Stimulated activated CD4-positive, alpha-beta T cell treated with anti-CD3 and anti-CD28 coated beads, Interleukin-15, amount 100 ng/mL, for 1 hour (primary cell): ENCODE data around the gene TTC21A.
"Not testable (repeated sequence)": the region's sequence is repeated elsewhere in the genome, so short reads cannot be mapped to it uniquely, and the experiment has no call there.

Experiments
- DNase-seq, 2 donors: peaks; one replicate each; pipeline ENCODE4 v3.0.0-alpha.2; 2020; ENCODE audit warnings: low read depth in 1 of 2, low spot score in 1 of 2

Gene TTC21A

GRCh38 chr3:39150148-39150802 lies 42.8 kb downstream of the TTC21A start:
- no peak for DNase-seq

GRCh38 chr3:39150803-39151631 lies 43.5 kb downstream of the TTC21A start:
- peak in 1 of 2 donors; percentile 61 for DNase-seq

- DNase-seq: no peak
These were observed 46.4 kb downstream of the TTC21A start for GRCh38 chr3:39153977-39154279.

GRCh38 chr3:39154280-39155021 lies 47.0 kb downstream of the TTC21A start:
- DNase-seq: no peak

GRCh38 chr3:39156421-39156820 lies 48.9 kb downstream of the TTC21A start:
- DNase-seq: no peak

- DNase-seq: no peak
These were observed 49.9 kb downstream of the TTC21A start for GRCh38 chr3:39157359-39157758.

- DNase-seq: no peak
These were observed 50.8 kb downstream of the TTC21A start for GRCh38 chr3:39158148-39158715.

GRCh38 chr3:39164414-39164813 lies 56.9 kb downstream of the TTC21A start:
- no peak for DNase-seq

GRCh38 chr3:39165518-39165917 lies 58.0 kb downstream of the TTC21A start:
- DNase-seq: no peak

GRCh38 chr3:39166134-39166710 lies 58.7 kb downstream of the TTC21A start:
- DNase-seq: no peak

- no peak for DNase-seq
These were observed 59.6 kb downstream of the TTC21A start for GRCh38 chr3:39166932-39167532.

GRCh38 chr3:39168156-39168780 lies 60.8 kb downstream of the TTC21A start:
- DNase-seq: no peak

- no peak for DNase-seq
These were observed 62.2 kb downstream of the TTC21A start for GRCh38 chr3:39169712-39170111.

GRCh38 chr3:39170461-39170860 lies 63.0 kb downstream of the TTC21A start:
- DNase-seq: no peak

- DNase-seq: not testable (repeated sequence)
These were observed 63.4 kb downstream of the TTC21A start for GRCh38 chr3:39170877-39171276.

- DNase-seq: no peak
These were observed 64.4 kb downstream of the TTC21A start for GRCh38 chr3:39171860-39172259.

- no peak for DNase-seq
These were observed 66.0 kb downstream of the TTC21A start for GRCh38 chr3:39173318-39174125.

GRCh38 chr3:39176025-39176714 lies 68.7 kb downstream of the TTC21A start:
- DNase-seq: no peak

GRCh38 chr3:39177708-39178332 lies 70.3 kb downstream of the TTC21A start:
- peak; percentile 53 to 66 for DNase-seq
